Loucy (cell line): ENCODE data around the gene ANKRD33.

Experiments used
- H2AFZ ChIP-seq: fragments of 200-600 bp; sonication (generic); 2 replicates; pipeline ENCODE4 v1.6.0; 2016; ENCODE audit warnings: antibody characterized with exemption, mild to moderate bottlenecking, low read length, moderate library complexity
- H3F3A ChIP-seq: fragments of 200-600 bp; 2 replicates; pipeline ENCODE4 v1.6.0; 2016; ENCODE audit warnings: antibody characterized with exemption, low read depth, mild to moderate bottlenecking
- H3K27me3 ChIP-seq: fragments of 200-600 bp; sonication (generic); 2 replicates; pipeline ENCODE4 v1.6.1; 2014; ENCODE audit warnings: low read length, mild to moderate bottlenecking; ENCODE audit not compliant: insufficient read depth, poor library complexity, severe bottlenecking
- H3K36me3 ChIP-seq: fragments of 200-600 bp; sonication (generic); 2 replicates; pipeline ENCODE4 v1.6.1; 2016; ENCODE audit warnings: low read length; ENCODE audit not compliant: insufficient read depth
- H3K4me1 ChIP-seq: fragments of 200-600 bp; sonication (generic); 2 replicates; pipeline ENCODE4 v1.5.1; 2014; ENCODE audit warnings: low read length, mild to moderate bottlenecking; ENCODE audit not compliant: insufficient read depth, poor library complexity, severe bottlenecking
- H3K4me2 ChIP-seq: fragments of 200-600 bp; sonication (generic); 2 replicates; pipeline ENCODE4 v1.6.0; 2014; ENCODE audit warnings: antibody characterized with exemption, low read length, low read depth, mild to moderate bottlenecking; ENCODE audit not compliant: poor library complexity, severe bottlenecking
- H3K4me3 ChIP-seq: fragments of 200-600 bp; sonication (generic); 2 replicates; pipeline ENCODE4 v1.5.1; 2014; ENCODE audit warnings: low read length, mild to moderate bottlenecking, mixed read lengths; ENCODE audit not compliant: poor library complexity, severe bottlenecking
- H3K79me2 ChIP-seq: fragments of 200-600 bp; sonication (generic); 2 replicates; pipeline ENCODE4 v1.6.1; 2014; ENCODE audit warnings: low read length; ENCODE audit not compliant: insufficient read depth
- H3K9ac ChIP-seq: fragments of 200-600 bp; sonication (generic); 2 replicates; pipeline ENCODE4 v1.6.0; 2014; ENCODE audit warnings: mild to moderate bottlenecking, low read depth, low read length, moderate library complexity; ENCODE audit not compliant: poor library complexity, severe bottlenecking
- H3K9me2 ChIP-seq: fragments of 200-600 bp; sonication (generic); replicated peaks from 2 replicates; pipeline ENCODE4 v1.6.1; 2016; ENCODE audit warnings: low read depth, low read length, mixed read lengths
- H3K9me3 ChIP-seq: fragments of 200-600 bp; sonication (generic); 2 replicates; pipeline ENCODE4 v1.6.1; 2014; ENCODE audit warnings: mild to moderate bottlenecking, antibody characterized with exemption, low read length, low read depth; ENCODE audit not compliant: insufficient read depth
- H4K20me1 ChIP-seq: fragments of 200-600 bp; sonication (generic); 2 replicates; pipeline ENCODE4 v1.6.0; 2014; ENCODE audit warnings: antibody characterized with exemption, low read length, mild to moderate bottlenecking; ENCODE audit not compliant: insufficient read depth, poor library complexity, severe bottlenecking
- CTCF ChIP-seq: fragments of 200-600 bp; sonication (generic); conservative IDR thresholded peaks from 2 replicates; pipeline ENCODE4 v1.5.1; 2014; ENCODE audit warnings: mild to moderate bottlenecking, antibody characterized with exemption, low read length
- EZH2phosphoT487 ChIP-seq: fragments of 200-600 bp; IDR thresholded peaks from 2 replicates; pipeline ENCODE4 v1.6.1; 2018; ENCODE audit warnings: antibody characterized with exemption, mild to moderate bottlenecking, moderate library complexity, borderline replicate concordance

The ANKRD33 gene

GRCh38 chr12:51852404-51853137 is 35.3 kb upstream of the ANKRD33 start:
- H3K79me2 ChIP-seq, result no peaks in the 10 kb centered on the region
- no peaks in the 10 kb centered on the region for H3F3A ChIP-seq
- TF ChIP-seq CTCF (no peak), EZH2phosphoT487 (no peak)
- H4K20me1 ChIP-seq, result no peaks in the 10 kb centered on the region
- no peak overlapping the region for H3K4me2 ChIP-seq
- H3K4me1 ChIP-seq, result peaks cover 8% of the 10 kb centered on the region
- H2AFZ ChIP-seq, result no peak overlapping the region
- H3K9ac ChIP-seq, result no peak overlapping the region
- no peaks in the 10 kb centered on the region for H3K9me3 ChIP-seq
- H3K36me3 ChIP-seq, result no peaks in the 10 kb centered on the region
- H3K27me3 ChIP-seq, result no peaks in the 10 kb centered on the region
- H3K9me2 ChIP-seq, result no peaks in the 10 kb centered on the region
- no peak overlapping the region for H3K4me3 ChIP-seq

DNA sequence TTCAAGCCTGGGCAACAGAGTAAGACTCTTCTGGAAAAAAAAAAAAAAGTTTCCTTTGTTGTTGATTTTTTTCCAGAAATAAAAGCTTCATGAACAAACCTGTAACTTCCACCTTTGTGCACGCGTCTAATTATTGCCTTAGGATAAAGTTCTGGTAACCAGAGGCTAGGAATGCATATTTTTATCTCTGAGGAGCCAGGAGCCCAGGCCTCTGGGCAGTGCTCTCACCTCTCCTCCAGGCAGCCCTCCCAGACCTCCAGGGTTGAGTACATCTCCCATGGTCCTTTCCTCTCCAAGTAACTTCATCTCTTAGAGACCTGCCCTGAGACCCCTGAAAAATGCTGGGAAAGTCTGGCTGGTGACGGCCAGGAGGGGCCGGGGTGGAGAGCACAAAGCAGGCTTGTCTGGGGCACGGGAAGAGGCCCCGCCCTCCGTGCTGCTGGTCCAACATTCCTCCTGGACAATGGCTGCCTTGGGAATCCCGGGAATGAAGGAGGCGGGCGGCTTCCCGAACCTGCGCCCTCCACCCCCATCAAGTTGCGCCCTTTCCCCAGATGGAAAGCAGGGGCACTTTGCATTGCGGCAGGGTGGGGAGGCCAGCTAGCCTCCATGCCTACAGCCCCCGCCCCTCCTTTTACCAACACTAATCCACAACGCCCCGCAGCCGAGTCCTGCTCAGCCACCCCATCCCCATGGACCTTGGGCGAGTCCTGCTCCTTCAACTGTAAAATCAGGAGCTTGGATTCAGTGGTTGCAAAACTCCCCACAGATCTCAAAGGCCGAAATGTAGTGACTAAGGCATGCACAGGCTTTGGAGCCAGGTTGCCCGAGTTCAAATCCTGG is 32.1 kb upstream of the ANKRD33 start:
- Histone ChIP-seq H3K4me2 (no peak overlapping the region), H4K20me1 (no peaks in the 10 kb centered on the region), H3F3A (no peaks in the 10 kb centered on the region), H3K9ac (no peak overlapping the region), H2AFZ (no peak overlapping the region), H3K9me3 (no peaks in the 10 kb centered on the region), H3K36me3 (no peaks in the 10 kb centered on the region), H3K4me1 (peaks cover 8% of the 10 kb centered on the region), H3K79me2 (no peaks in the 10 kb centered on the region), H3K4me3 (no peak overlapping the region), H3K9me2 (no peaks in the 10 kb centered on the region), H3K27me3 (no peaks in the 10 kb centered on the region)
- TF ChIP-seq CTCF (no peak), EZH2phosphoT487 (no peak)

GRCh38 chr12:51860986-51861385 is 26.9 kb upstream of the ANKRD33 start:
- Histone ChIP-seq H3K27me3 (no peaks in the 10 kb centered on the region), H3K79me2 (no peaks in the 10 kb centered on the region), H3K4me3 (no peak overlapping the region), H4K20me1 (no peaks in the 10 kb centered on the region), H3K4me1 (no peaks in the 10 kb centered on the region), H3K9ac (no peak overlapping the region), H3F3A (no peaks in the 10 kb centered on the region), H3K4me2 (no peak overlapping the region), H3K9me3 (no peaks in the 10 kb centered on the region), H2AFZ (no peak overlapping the region), H3K9me2 (no peaks in the 10 kb centered on the region), H3K36me3 (no peaks in the 10 kb centered on the region)
- TF ChIP-seq EZH2phosphoT487 (no peak), CTCF (no peak)
